Daoy (cell line): ENCODE data around the gene NNT. TPM values are rescaled to one million over a fixed set of nuclear protein-coding genes. Genes with fewer than 3 reads are reported as not detected.
"Not testable (repeated sequence)": the region's sequence is repeated elsewhere in the genome, so short reads cannot be mapped to it uniquely, and the experiment has no call there.

Experiments
- DNase-seq: peaks from one replicate; pipeline ENCODE4 v3.0.0-alpha.2; 2015; ENCODE audit warnings: low read depth
- total RNA-seq: library from RNA; depleted of rRNA; stranded (reverse); fragments of >200 nt; shearing (Covaris generic); gene quantifications from 2 replicates; pipeline ENCODE4 v1.2.3, GENCODE V29; 2014

The NNT gene
- total RNA-seq, 1 experiment from 2014 or later = 16.1 TPM

- no peak for DNase-seq
Observed at GRCh38 chr5:43664501-43665040, 61.6 kb downstream of the NNT start.

- not testable (repeated sequence) for DNase-seq
Observed at GRCh38 chr5:43665749-43666148, 62.8 kb downstream of the NNT start.

GRCh38 chr5:43666728-43667127, 63.7 kb downstream of the NNT start:
- DNase-seq = not testable (repeated sequence)

GRCh38 chr5:43667379-43667778, 64.4 kb downstream of the NNT start:
- DNase-seq = not testable (repeated sequence)

- no peak for DNase-seq
Observed at GRCh38 chr5:43674536-43674935, 71.6 kb downstream of the NNT start.

GRCh38 chr5:43675357-43675756, 72.4 kb downstream of the NNT start:
- no peak for DNase-seq

- DNase-seq = no peak
Observed at GRCh38 chr5:43676083-43676840, 73.3 kb downstream of the NNT start.

- no peak for DNase-seq
Observed at GRCh38 chr5:43677253-43677652, 74.3 kb downstream of the NNT start.

GRCh38 chr5:43679214-43679613, 76.2 kb downstream of the NNT start:
- DNase-seq = no peak

- no peak for DNase-seq
Observed at GRCh38 chr5:43680286-43680685, 77.3 kb downstream of the NNT start.

GRCh38 chr5:43683884-43684471, 81.0 kb downstream of the NNT start:
- no peak for DNase-seq

- no peak for DNase-seq
Observed at GRCh38 chr5:43685252-43685950, 82.4 kb downstream of the NNT start.

- no peak for DNase-seq
Observed at GRCh38 chr5:43687275-43687674, 84.3 kb downstream of the NNT start.

GRCh38 chr5:43691275-43691674, 88.3 kb downstream of the NNT start:
- DNase-seq = no peak

GRCh38 chr5:43691893-43692292, 88.9 kb downstream of the NNT start:
- no peak for DNase-seq

- no peak for DNase-seq
Observed at GRCh38 chr5:43693411-43693810, 90.4 kb downstream of the NNT start.

GRCh38 chr5:43694027-43694426, 91.0 kb downstream of the NNT start:
- no peak for DNase-seq

- not testable (repeated sequence) for DNase-seq
Observed at GRCh38 chr5:43696444-43696843, 93.5 kb downstream of the NNT start.

GRCh38 chr5:43699910-43700309, 96.9 kb downstream of the NNT start:
- no peak for DNase-seq

GRCh38 chr5:43700601-43701000, 97.6 kb downstream of the NNT start:
- no peak for DNase-seq

GRCh38 chr5:43701227-43701626, 98.2 kb downstream of the NNT start:
- DNase-seq = no peak

GRCh38 chr5:43702293-43702692, 99.3 kb downstream of the NNT start:
- no peak for DNase-seq

- DNase-seq = no peak
Observed at GRCh38 chr5:43702815-43703214, 99.8 kb downstream of the NNT start.
